ENCODE results near the gene TMEM81.

TMEM81 gene

GRCh38 chr1:205038132-205038786 is 46.0 kb downstream of the TMEM81 start:
- DNase-seq (ENCODE audit: extremely low read depth in 1 of 2, low read depth in 1 of 2): no peak

DNA sequence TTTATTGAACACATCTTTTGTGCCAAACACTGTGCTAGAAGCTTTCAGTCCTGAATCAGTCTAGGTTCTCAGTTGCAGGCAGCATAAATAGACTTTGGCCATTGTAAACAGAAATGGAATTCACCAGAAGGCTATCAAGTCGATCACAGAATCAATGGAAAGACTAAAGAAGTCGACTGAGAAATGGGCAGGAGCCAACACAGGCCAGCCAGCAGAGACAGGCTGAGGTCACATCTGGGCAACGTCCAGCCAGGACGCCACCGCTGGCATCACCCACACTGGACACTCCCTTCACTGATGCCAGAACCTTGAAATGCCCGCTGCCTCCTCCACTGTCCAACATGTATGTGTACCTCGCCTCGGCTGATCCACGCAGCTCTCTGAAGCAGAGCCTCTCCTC is 46.7 kb downstream of the TMEM81 start:
- DNase-seq (ENCODE audit: extremely low read depth in 1 of 2, low read depth in 1 of 2): no peak

All from activated CD8-positive, alpha-beta memory T cell treated with anti-CD3 and anti-CD28 coated beads for 1 hour (primary cell).